KG1 (cell line): ENCODE results near the gene CSF2RB.

Experiments used
- DNase-seq: peaks from one replicate; lab custom pipeline; 2025; lab: John Stamatoyannopoulos, UW

The CSF2RB gene

GRCh38 chr22:36936362-36937116 is 23.1 kb downstream of the CSF2RB start:
- no peak for DNase-seq

DNA sequence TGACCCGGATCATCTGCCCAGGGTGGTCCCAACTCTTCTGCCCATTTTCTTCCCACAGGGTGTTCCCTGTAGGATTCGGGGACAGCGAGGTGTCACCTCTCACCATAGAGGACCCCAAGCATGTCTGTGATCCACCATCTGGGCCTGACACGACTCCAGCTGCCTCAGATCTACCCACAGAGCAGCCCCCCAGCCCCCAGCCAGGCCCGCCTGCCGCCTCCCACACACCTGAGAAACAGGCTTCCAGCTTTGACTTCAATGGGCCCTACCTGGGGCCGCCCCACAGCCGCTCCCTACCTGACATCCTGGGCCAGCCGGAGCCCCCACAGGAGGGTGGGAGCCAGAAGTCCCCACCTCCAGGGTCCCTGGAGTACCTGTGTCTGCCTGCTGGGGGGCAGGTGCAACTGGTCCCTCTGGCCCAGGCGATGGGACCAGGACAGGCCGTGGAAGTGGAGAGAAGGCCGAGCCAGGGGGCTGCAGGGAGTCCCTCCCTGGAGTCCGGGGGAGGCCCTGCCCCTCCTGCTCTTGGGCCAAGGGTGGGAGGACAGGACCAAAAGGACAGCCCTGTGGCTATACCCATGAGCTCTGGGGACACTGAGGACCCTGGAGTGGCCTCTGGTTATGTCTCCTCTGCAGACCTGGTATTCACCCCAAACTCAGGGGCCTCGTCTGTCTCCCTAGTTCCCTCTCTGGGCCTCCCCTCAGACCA is 24.0 kb downstream of the CSF2RB start:
- no peak for DNase-seq

GRCh38 chr22:36938028-36938425 is 24.6 kb downstream of the CSF2RB start:
- no peak for DNase-seq

GRCh38 chr22:36938886-36939285 is 25.5 kb downstream of the CSF2RB start:
- no peak for DNase-seq

DNA sequence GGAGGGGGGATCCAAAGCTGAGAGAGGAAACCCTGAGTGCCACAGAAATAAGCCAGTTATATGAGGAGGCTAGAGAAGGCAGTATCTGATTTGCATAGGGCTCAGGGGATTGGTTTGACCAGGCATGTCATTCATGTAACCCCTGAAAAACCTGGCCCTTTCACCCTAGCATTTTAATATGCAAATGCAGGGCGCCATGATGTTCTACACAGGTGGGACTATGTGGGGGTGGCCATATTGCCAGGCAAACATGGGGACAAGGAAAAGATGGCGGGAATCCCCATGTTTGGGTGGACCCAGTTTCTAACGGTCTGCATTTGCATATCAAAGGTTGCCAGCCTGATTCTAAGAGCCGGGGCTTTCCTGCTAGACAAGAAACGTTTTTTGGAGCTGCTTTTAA is 27.2 kb downstream of the CSF2RB start:
- DNase-seq = no peak

DNA sequence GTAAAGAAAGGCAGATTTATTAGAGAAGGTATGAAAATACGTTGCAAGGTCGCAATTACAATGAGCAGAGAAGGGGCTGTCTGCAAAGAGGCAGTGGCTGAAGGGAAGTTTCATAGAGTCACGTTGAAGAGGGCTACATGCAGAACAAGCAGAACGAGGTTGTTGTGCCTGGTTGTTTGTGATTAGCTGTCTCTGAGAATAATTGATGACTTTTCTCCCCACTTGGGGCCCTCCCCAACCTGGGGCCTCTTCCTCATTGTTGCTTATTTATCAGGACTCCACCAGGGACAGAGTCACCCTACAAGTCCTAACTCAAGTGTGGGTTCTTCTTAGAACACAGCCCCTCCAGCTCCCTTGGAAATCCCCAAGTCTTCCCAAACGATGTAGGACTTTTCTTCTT is 29.1 kb downstream of the CSF2RB start:
- no peak for DNase-seq

GRCh38 chr22:36946421-36947158 is 33.2 kb downstream of the CSF2RB start:
- no peak for DNase-seq

GRCh38 chr22:36948273-36949225 is 35.1 kb downstream of the CSF2RB start:
- DNase-seq = no peak

- no peak for DNase-seq
Measured at GRCh38 chr22:36950797-36951590, 37.6 kb downstream of the CSF2RB start.

DNA sequence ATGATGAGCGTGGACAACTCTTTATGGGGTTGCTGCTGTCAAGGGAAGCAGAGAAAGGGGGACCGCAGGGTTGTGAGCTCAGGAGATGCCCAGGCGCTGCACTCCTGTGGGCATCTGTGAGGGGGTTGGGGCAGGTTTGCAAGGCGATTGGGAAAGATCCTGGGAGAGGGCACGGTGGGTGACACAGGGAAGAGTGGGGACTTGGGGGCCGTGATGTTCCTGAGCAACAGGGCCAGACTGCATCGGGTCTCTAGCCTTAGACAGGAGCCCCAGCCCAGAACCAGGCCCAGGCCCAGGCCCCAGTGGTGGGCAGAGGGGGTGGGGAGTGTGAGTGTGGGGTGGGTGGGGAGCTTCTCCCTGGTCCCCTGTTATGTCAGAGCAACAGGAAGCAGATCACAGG is 38.3 kb downstream of the CSF2RB start:
- no peak for DNase-seq

- DNase-seq = no peak
Measured at GRCh38 chr22:36953239-36954080, 40.0 kb downstream of the CSF2RB start.

DNA sequence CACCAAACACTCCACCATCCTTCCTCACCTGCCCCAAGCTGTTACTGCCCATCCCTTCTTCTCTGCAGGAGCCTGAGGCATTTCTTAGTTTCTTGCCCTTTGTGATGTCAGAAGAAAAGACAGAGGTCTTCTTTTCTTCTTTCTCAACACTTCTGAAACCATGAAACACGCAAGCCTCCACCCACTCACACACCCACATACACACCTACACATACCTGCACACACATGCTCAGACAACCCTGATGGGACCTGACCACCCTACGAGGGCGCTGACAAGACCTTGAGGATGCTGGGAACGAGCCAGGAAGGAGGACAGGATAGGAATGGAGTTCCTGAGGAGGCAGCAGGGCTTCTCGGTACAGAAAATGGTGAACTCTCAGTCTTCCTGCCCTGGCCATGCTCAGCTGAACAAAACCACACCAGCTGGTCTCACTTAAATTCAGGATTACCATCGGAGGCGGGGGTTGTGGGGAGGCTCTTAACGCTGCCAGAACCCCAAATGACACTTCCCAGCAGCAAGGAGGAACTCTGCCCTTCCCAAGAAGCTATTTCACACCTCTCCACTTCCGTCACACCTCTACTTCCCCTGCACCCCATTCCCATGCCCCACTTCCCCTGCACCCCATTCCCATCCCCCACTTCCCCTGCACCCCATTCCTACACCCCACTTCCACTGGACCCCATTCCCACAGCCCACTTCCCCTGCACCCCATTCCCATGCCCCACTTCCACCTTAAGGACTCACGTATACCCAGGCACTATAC is 41.0 kb downstream of the CSF2RB start:
- no peak for DNase-seq

DNA sequence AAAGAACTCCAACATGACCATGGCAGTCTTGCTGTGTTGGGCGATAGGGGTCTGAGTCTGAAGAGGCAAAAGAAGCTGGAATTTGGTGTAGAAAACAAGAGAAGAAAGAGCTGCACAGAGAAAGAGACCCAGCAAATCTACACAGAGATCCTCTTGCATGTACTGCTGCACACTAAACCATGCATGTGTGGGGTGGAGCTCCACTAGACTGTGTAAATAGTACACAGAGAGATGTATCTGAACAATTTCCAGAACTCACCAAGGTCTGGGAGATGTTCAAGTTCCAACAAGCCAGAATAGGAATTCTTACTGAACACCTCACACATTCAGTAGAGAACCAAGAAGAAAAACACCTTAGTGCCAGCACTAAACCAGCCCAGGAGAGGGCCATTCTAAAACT is 42.3 kb downstream of the CSF2RB start:
- no peak for DNase-seq

GRCh38 chr22:36958366-36958765 is 44.9 kb downstream of the CSF2RB start:
- no peak for DNase-seq

GRCh38 chr22:36961626-36962025 is 48.2 kb downstream of the CSF2RB start:
- no peak for DNase-seq

DNA sequence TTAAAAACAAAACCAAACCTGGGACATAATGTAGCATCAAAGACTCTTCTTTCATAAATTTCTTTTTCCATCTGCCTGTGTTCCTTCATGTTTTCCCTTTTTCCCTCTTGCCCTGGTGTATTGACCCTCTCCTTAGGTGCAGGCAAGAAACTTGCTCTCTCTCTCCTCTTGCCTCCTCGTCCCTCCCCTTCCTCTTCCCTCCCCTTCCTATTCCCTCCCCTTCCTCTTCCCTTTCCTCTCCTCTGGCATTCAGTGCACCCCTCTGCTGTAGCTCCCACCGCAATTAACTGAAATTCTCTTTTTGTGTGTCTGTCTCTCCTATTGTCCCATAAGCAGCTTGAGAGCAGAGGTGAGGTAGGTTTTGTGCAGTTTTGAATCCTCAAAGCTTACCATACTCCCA is 49.9 kb downstream of the CSF2RB start:
- DNase-seq = no peak

- DNase-seq = no peak
Measured at GRCh38 chr22:36964106-36964505, 50.7 kb downstream of the CSF2RB start.

GRCh38 chr22:36965696-36966095 is 52.3 kb downstream of the CSF2RB start:
- no peak for DNase-seq

- DNase-seq = no peak
Measured at GRCh38 chr22:36966851-36967540, 53.6 kb downstream of the CSF2RB start.
